Diencephalon (tissue), 1 donor: ENCODE measurements around the gene TTC21B. TPM values are rescaled to one million over a fixed set of nuclear protein-coding genes. Genes with fewer than 3 reads are reported as not detected.

Source experiments
- total RNA-seq: library from RNA; depleted of rRNA; stranded (reverse); fragments of >200 nt; gene quantifications from one replicate; pipeline ENCODE4 v1.2.3, GENCODE V29; 2014

Gene TTC21B
- total RNA-seq: 71.3 TPM

GRCh38 chr2:165953655-165954606 lies at the start of gene TTC21B:
TSS of gene TTC21B (minus strand) at chr2:165953776. CDS start at chr2:165953705, 71 bp downstream.

Other genes with a start within 250 kb of the TTC21B start
- gene GALNT3, start 159.5 kb downstream of the TTC21B start, total RNA-seq: 4.6 TPM
- 61.8 TPM for gene SCN1A, start 174.2 kb upstream of the TTC21B start, total RNA-seq